Right lobe of liver (tissue), 6 donors: Measurements from ENCODE around the gene SOX10. TPM values are rescaled to one million over a fixed set of nuclear protein-coding genes. Genes with fewer than 3 reads are reported as not detected.

Experiments used
- ATAC-seq, 4 donors: fragments of 200-7000 bp; cut with Tn5 transposase; one replicate each; pipeline ENCODE4 v1.9.1; 2020; ENCODE audit warnings: mild to moderate bottlenecking in 4 of 4, moderate library complexity in 4 of 4
- DNase-seq, 3 donors: peaks; one replicate each; pipeline ENCODE4 v3.0.0-alpha.2; 2020
- H3K27ac ChIP-seq, 3 donors: fragments of 200-600 bp; one replicate each; pipeline ENCODE4 v1.8.0; 2022
- H3K27me3 ChIP-seq, 2 donors: fragments of 200-600 bp; one replicate each; pipeline ENCODE4 v1.8.0; 2022
- H3K36me3 ChIP-seq, 4 donors: fragments of 200-600 bp; sonication (generic) in 1 of 4; one replicate each; pipeline versions ENCODE4 v1.5.1 to v1.8.0; 2017 to 2022; ENCODE audit warnings: control low read depth in 1 of 4
- H3K4me1 ChIP-seq, 4 donors: fragments of 200-600 bp; sonication (generic) in 1 of 4; one replicate each; pipeline versions ENCODE4 v1.5.1 to v1.8.0; 2017 to 2022; ENCODE audit warnings: control low read depth in 1 of 4
- H3K4me3 ChIP-seq, 3 donors: fragments of 200-600 bp; one replicate each; pipeline ENCODE4 v1.8.0; 2022
- H3K9me3 ChIP-seq, 4 donors: fragments of 200-600 bp; sonication (generic) in 1 of 4; one replicate each; pipeline versions ENCODE4 v1.5.1 to v1.8.0; 2017 to 2022; ENCODE audit warnings: control low read depth in 1 of 4
- CTCF ChIP-seq, 4 donors: fragments of 200-600 bp in 3 of 4; fragments of 450-650 bp in 1 of 4; IDR thresholded peaks; one replicate each; pipeline versions ENCODE4 v1.5.1 to v1.8.0; 2016 to 2022; ENCODE audit warnings: antibody characterized with exemption in 4 of 4, mild to moderate bottlenecking in 2 of 4
- POLR2A ChIP-seq: fragments of 450-650 bp; IDR thresholded peaks from one replicate; pipeline ENCODE4 v1.6.1; 2017; ENCODE audit warnings: antibody characterized with exemption, mild to moderate bottlenecking
- WGBS: methylation state at CpG from one replicate; pipeline ENCODE4 v1.1.6; 2018; ENCODE audit warnings: low coverage, low lambda C conversion rate; ENCODE audit not compliant: insufficient coverage; ENCODE audit errors: missing lambda C conversion rate; 5-methylcytosine and 5-hydroxymethylcytosine counted together
- intact Hi-C, 2 donors: fragments of 100-400 bp; cut with DNase I; formaldehyde crosslinking; loops; one replicate each; pipeline versions ENCODE4 v1.11.2 to v1.14.1; 2022
- total RNA-seq, 6 experiments: library from RNA; depleted of rRNA in 2 of 6; stranded (reverse); fragments of >200 nt in 2 of 6; fragmentation: NEBNext Ultra II Directional in 3 of 6; extraction: Animal tissue kit (Norgen Biotek cat#: 25700) in 3 of 6; gene quantifications; one replicate each; pipeline versions ENCODE4 v1.1.0 to v1.2.4, GENCODE V29; 2016 to 2023
- donor health status: DM: no; HTN: yes; CAD: no.
- donor health status: DM: no; HTN: no; CAD: no.
- donor health status: DM: no; HTN: no; CAD: no.
- donor health status: DM: no; HTN: yes; CAD: no.
- donor health status: DM: no; HTN: yes; CAD: no.

The SOX10 gene
- total RNA-seq, 6 experiments from 2014 or later, result 0.24 to 0.29 TPM; not detected in 4

- TF ChIP-seq CTCF (IDR thresholded peaks at IDR 0.05), result no peak
- TF ChIP-seq POLR2A, result no peak
- DNase-seq (no peak), ATAC-seq (no peak)
- no peaks in the 10 kb centered on the region for H3K4me1 ChIP-seq
- no peaks in the 10 kb centered on the region for H3K9me3 ChIP-seq
- intact Hi-C loops, result no loop called here
- H3K36me3 ChIP-seq, result no peaks in the 10 kb centered on the region
- H3K27me3 ChIP-seq, result no peaks in the 10 kb centered on the region
- no peak overlapping the region for H3K27ac ChIP-seq
- 82% methylated on average over 5 of the region's 9 CpGs for WGBS
- H3K4me3 ChIP-seq, result no peak overlapping the region
Measured at GRCh38 chr22:38027487-38027886, 43.1 kb upstream of the SOX10 start.

GRCh38 chr22:38026130-38027111, 42.1 kb upstream of the SOX10 start:
- H3K4me1 ChIP-seq, result no peaks in the 10 kb centered on the region
- DNase-seq, result no peak
- H3K36me3 ChIP-seq, result no peaks in the 10 kb centered on the region
- no peaks in the 10 kb centered on the region for H3K27me3 ChIP-seq
- no peak overlapping the region for H3K27ac ChIP-seq
- TF ChIP-seq CTCF (IDR thresholded peaks at IDR 0.05), result no peak
- no peak for TF ChIP-seq POLR2A
- H3K9me3 ChIP-seq, result no peaks in the 10 kb centered on the region
- ATAC-seq, result no peak
- 74% methylated on average over 5 of the region's 22 CpGs for WGBS
- intact Hi-C loops, result no loop called here
- H3K4me3 ChIP-seq, result no peak overlapping the region

- 81% methylated on average over 5 of the region's 8 CpGs for WGBS
- DNase-seq (no peak), ATAC-seq (no peak)
- Histone ChIP-seq H3K27me3 (no peaks in the 10 kb centered on the region), H3K9me3 (no peaks in the 10 kb centered on the region), H3K4me1 (no peaks in the 10 kb centered on the region), H3K36me3 (no peaks in the 10 kb centered on the region), H3K27ac (no peak overlapping the region), H3K4me3 (no peak overlapping the region)
- TF ChIP-seq POLR2A (no peak), CTCF (IDR thresholded peaks at IDR 0.05) (no peak)
- intact Hi-C loops, result no loop called here
Measured at GRCh38 chr22:38025514-38025913, 41.2 kb upstream of the SOX10 start.

GRCh38 chr22:38023045-38023444, 38.7 kb upstream of the SOX10 start:
- Histone ChIP-seq H3K4me1 (no peaks in the 10 kb centered on the region), H3K27ac (no peak overlapping the region), H3K36me3 (no peaks in the 10 kb centered on the region), H3K4me3 (no peak overlapping the region), H3K27me3 (no peaks in the 10 kb centered on the region), H3K9me3 (no peaks in the 10 kb centered on the region)
- intact Hi-C loops, result no loop called here
- 49% methylated on average over 2 of the region's 6 CpGs for WGBS
- no peak for ATAC-seq
- TF ChIP-seq POLR2A (no peak), CTCF (IDR thresholded peaks at IDR 0.05) (no peak)
- no peak for DNase-seq
